ENCODE data around the gene PTBP1. TPM values are rescaled to one million over a fixed set of nuclear protein-coding genes. Genes with fewer than 3 reads are reported as not detected.

The PTBP1 gene
- 212 to 223 TPM (median 220 TPM) in 5 replicates for total RNA-seq (2022; extraction: Qiagen RNA extraction)

DNA sequence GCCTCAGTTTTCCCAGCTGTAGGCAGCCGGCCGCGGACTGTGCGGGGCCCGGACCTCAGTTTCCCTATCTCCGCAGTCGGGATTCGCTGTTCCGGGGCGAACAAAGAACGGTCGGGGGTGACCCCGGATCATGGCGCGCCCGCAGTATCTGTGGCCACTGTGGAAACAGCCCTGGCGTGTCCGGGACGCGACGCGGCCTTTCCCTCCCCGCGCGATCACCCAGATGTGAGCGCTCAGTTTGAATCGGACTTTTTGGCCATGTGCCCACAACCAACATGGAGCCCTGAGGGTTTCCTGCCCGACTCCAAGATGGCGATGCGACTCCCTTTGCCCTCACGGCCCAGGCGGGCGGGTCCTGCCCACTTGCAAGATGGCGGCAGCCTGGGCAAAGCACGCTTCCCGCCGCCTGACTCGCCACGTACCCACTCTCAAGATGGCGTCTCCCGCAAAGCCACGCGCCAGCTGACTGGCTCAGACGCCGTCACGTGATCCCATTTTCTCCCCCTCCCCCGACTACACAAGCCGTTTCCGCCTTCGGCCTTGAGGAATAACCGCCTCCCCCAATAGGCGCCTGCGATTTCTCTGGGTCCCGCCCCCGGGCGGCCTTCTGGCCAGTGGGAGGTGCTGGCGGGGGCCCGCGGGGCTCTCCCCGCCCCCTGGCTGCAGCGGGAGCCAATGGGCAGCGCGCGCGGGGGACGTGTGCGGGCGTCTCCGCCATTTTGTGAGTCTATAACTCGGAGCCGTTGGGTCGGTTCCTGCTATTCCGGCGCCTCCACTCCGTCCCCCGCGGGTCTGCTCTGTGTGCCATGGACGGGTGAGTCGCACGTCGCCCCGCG, at the start of gene PTBP1:
Gene PTBP1 (plus strand): TSS at position 761 of the 836 bp plus-strand sequence. CDS start 46 bp downstream, at position 807.

DNA sequence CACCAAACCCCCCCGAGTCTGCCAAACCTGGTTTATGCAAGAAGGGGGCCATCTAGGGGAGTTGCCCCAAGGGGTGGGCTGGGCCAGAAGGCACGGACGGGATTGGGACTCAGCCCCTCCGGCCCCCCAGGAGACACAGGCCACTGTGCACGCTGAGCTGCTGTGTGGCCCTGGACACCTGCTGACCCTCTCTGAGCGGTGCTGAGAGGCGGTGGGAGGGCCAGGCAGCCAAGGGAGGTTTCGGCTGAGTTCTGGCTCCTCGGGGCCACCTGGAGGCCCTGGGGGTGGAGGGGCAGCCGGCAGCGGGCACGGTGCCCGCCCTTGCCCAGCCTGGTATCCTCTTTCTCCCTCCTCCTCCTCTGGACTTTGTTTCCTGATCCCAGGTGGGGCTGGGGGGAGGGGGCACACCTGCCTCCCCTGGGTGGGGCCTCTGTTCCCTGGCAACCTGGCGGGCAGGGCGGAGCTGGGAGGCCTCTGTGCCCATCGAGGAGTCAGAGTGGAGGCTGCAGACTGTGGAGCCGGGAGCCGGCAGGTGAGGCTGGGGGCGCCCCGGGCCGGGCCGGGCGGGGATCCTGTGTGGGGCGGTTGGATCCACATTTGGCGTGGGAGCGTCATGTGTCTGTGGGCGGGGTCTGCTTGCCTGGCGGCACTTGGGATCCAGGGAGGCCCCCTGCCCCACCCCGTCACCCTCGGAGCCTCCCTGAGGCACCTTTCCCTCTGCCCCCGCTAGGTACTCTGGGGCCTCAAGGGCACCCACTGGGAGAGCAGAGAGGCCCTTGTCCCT, 46.4 kb upstream of the PTBP1 start, which contains the start of gene MISP:
Gene MISP (plus strand): TSS at position 473 of the 784 bp plus-strand sequence. CDS start 5,835 bp downstream, outside the sequence.

DNA sequence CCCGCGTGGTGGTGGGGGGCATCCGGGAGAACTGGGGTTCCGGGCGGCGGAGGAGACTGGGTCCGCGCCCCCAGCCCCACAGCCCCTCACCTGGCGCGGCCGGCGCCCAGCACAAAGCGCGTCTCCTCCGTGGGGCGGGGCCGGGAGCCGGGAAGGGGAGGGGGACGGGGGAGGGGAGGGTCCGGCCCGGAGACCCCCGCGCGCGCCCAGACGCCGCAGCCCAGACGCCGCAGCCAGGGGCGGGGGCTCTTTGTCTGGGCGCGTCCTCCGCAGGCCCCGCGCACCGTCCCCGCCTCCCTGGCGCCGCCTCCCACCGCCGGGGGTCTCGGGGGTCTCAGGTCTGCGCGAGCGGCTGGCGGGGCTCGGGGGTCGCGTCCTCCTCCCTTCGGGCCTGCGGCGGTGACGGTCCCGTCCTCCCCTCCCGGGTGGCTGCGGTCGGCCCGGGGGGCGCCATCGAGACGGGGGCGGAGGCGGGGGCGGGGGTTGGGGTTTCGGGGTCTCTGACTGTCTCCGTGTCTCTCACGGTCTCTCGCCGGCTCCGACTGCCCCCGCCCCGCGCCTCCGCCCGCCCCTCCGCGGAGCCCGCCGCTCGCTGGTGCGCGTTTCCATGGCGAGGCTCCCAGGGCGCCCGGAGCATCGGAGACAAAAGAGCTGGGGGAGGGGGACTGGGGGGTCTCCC, 24.7 kb downstream of the PTBP1 start, which contains the start of gene PLPPR3:
Gene PLPPR3 (minus strand): TSS at position 131 of the 679 bp plus-strand sequence. CDS start 396 bp downstream, outside the sequence.

DNA sequence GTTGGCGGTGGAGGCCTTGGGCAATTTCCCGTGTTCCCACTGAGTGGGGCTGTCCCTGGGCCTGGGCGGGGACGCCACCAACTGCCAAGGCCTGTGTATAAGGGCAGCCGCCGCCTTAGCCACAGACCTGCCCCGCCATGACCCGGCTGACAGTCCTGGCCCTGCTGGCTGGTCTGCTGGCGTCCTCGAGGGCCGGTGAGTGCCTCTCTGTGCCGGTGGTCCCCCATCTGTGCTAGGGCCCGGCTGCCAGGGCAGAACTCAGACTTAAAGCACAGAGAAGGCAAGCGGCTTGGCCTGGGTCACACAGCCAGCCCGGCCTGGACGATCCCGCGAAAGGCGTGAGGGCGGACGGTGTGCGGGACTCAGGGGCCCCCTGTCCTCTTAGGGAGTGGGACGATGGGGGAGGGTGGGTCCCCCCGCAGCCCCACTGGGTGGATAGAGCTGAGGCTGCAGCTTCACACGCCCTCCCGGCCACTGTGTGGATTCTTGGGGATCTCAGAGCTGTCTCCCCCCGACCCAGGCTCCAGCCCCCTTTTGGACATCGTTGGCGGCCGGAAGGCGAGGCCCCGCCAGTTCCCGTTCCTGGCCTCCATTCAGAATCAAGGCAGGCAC, 30.6 kb downstream of the PTBP1 start, which contains the start of gene AZU1:
Gene AZU1 (plus strand): TSS at position 128 of the 612 bp plus-strand sequence. CDS start 10 bp downstream, at position 138.

DNA sequence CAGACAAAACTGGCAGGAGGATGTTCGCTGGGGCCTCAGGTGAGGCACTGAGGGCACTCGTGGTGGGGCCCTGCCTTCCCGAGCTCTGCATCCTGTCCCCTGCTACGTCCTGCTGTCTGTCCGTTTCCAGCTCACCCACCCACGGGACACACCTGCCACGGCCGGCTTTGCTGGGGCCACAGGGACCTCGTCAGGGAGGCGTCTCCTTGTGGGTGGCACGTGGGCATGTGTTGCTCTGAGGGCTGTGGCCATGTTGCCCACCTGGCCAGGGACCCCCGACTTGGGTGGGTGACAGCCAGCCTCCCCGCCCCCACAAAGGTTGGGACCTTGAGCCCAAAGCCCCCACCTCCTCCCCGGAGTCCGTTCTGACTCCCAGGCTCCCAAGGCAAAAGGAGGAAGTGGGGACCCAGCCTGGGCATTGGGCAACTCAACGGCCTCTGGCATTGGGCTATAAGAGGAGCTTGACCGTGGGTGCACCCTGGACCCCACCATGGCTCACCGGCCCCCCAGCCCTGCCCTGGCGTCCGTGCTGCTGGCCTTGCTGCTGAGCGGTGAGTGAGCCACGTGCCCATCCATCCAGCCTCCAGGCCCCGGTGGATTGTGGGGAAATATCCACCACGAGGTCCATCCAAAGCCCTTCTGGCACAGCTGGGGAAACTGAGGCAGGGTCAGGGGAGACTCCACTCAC, 43.4 kb downstream of the PTBP1 start, which contains the start of gene PRTN3:
Gene PRTN3 (plus strand): TSS at position 481 of the 688 bp plus-strand sequence. CDS start 10 bp downstream, at position 491.

DNA sequence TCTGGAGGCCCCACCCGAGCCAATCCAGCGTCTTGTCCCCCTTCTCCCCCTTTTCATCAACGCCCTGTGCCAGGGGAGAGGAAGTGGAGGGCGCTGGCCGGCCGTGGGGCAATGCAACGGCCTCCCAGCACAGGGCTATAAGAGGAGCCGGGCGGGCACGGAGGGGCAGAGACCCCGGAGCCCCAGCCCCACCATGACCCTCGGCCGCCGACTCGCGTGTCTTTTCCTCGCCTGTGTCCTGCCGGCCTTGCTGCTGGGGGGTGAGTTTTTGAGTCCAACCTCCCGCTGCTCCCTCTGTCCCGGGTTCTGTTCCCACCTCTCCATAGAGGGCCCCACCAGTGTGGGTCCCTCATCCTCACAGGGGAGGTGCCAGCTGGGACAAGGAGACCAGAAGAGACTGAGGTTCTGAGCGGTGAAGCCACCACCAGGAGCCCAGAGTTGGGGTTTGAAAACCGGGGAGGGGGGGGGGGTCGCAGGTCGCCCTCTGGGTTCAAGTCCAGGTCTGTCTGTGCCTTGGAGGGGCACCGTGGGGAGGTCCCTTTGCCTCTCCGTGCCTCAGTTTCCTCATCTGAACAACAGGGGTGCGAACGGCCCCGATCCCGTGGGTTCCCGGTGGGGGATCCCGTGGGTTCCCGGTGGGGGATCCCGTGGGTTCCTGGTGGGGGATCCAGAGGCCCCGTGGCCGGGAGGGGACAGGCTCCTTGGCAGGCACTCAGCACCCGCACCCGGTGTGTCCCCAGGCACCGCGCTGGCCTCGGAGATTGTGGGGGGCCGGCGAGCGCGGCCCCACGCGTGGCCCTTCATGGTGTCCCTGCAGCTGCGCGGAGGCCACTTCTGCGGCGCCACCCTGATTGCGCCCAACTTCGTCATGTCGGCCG, 55.1 kb downstream of the PTBP1 start, which contains the start of gene ELANE:
Gene ELANE (plus strand): TSS at position 168 of the 878 bp plus-strand sequence. CDS start 26 bp downstream, at position 194.

DNA sequence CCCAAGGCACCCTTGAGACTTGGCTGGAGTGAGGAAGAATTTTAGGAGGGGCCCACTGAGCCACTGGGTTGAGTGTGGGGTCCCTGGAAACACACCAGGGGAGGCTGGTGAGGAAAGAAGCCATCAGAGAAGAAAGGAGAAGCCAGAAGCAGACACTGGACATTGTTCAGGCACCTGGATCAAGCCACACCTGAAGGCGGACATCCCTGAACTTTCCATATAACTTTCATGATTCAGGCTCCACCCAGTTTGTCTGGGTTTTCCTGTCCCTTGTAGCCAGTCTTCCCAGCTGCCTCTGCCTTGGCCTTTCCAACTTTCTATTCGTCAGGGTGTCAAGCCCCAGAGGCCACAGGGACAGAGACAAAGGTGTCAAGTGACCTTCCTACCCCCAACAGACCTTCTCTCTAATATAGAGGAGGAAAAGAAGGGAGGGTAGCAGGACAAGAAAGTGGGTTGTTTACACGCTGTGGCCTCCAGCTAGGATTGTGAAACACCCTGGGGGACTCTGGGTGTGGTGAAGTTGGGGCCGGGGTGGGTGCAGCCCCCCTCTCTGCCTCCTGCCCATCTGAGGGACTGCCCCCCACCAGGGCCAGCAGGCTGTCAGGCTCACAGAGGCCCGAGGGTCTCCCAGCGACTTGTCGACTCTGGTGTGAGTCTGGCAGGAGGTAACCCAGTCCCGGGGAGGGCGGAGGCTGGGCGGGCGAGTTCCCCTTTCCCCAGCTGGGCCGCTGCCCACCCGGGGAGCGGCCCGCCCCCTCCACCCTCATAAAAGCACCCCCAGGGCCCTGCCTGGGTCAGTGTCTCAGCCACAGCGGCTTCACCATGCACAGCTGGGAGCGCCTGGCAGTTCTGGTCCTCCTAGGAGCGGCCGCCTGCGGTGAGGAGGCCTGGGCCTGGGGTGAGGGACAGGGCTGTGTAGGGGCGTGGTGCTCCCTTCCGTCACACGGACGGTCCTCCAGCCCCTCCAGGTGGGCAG, 61.9 kb downstream of the PTBP1 start, which contains the start of gene CFD:
Gene CFD (plus strand): TSS at position 797 of the 976 bp plus-strand sequence. CDS start 26 bp downstream, at position 823.

Other genes starting within 250 kb of the PTBP1 start
- 715 to 760 TPM (median 743 TPM) in 5 replicates for gene BSG, start 224.9 kb upstream of the PTBP1 start, total RNA-seq (2022; extraction: Qiagen RNA extraction)
- gene HCN2, start 207.6 kb upstream of the PTBP1 start, total RNA-seq (2022; extraction: Qiagen RNA extraction) = 27.2 to 45.0 TPM (median 40.3 TPM) in 5 replicates
- gene POLRMT, start 163.9 kb upstream of the PTBP1 start, total RNA-seq (2022; extraction: Qiagen RNA extraction) = 68.3 to 100 TPM (median 97.9 TPM) in 5 replicates
- gene FGF22, start 157.6 kb upstream of the PTBP1 start, total RNA-seq (2022; extraction: Qiagen RNA extraction) = 0.22 to 1.2 TPM (median 0.76 TPM) in 5 replicates
- 45.1 to 75.9 TPM (median 71.8 TPM) in 5 replicates for gene RNF126, start 134.2 kb upstream of the PTBP1 start, total RNA-seq (2022; extraction: Qiagen RNA extraction)
- gene FSTL3, start 121.1 kb upstream of the PTBP1 start, total RNA-seq (2022; extraction: Qiagen RNA extraction) = 153 to 212 TPM (median 193 TPM) in 5 replicates
- gene PRSS57, start 102.0 kb upstream of the PTBP1 start, total RNA-seq (2022; extraction: Qiagen RNA extraction) = 0.13 TPM in 1 of 5 replicates, not detected in the others
- gene PALM, start 88.5 kb upstream of the PTBP1 start, total RNA-seq (2022; extraction: Qiagen RNA extraction) = 11.5 to 17.8 TPM (median 15.2 TPM) in 5 replicates
- gene MISP, start 46.3 kb upstream of the PTBP1 start, total RNA-seq (2022; extraction: Qiagen RNA extraction) = 76.4 to 104 TPM (median 97.4 TPM) in 5 replicates
- gene PLPPR3, start 24.5 kb downstream of the PTBP1 start, total RNA-seq (2022; extraction: Qiagen RNA extraction) = 3.6 to 5.1 TPM (median 4.5 TPM) in 5 replicates
- 0.21 to 0.54 TPM (median 0.25 TPM) in 5 replicates for gene AZU1, start 30.4 kb downstream of the PTBP1 start, total RNA-seq (2022; extraction: Qiagen RNA extraction)
- 0.27 to 0.56 TPM (median 0.34 TPM) in 5 replicates for gene PRTN3, start 43.5 kb downstream of the PTBP1 start, total RNA-seq (2022; extraction: Qiagen RNA extraction)
- 0.12 TPM in 1 of 5 replicates, not detected in the others for gene ELANE, start 54.9 kb downstream of the PTBP1 start, total RNA-seq (2022; extraction: Qiagen RNA extraction)
- gene CFD, start 62.2 kb downstream of the PTBP1 start, total RNA-seq (2022; extraction: Qiagen RNA extraction) = 8.5 to 24.7 TPM (median 24.1 TPM) in 5 replicates
- gene MED16, start 95.7 kb downstream of the PTBP1 start, total RNA-seq (2022; extraction: Qiagen RNA extraction) = 11.3 to 22.3 TPM (median 21.5 TPM) in 5 replicates
- not detected in 5 replicates for gene RNU6-9, start 96.0 kb downstream of the PTBP1 start, total RNA-seq (2022; extraction: Qiagen RNA extraction)
- gene R3HDM4, start 115.8 kb downstream of the PTBP1 start, total RNA-seq (2022; extraction: Qiagen RNA extraction) = 25.4 to 43.0 TPM (median 40.9 TPM) in 5 replicates
- gene KISS1R, start 119.9 kb downstream of the PTBP1 start, total RNA-seq (2022; extraction: Qiagen RNA extraction) = 0.14 to 0.82 TPM (median 0.52 TPM) in 5 replicates
- gene ARID3A, start 128.6 kb downstream of the PTBP1 start, total RNA-seq (2022; extraction: Qiagen RNA extraction) = 5.1 to 6.6 TPM (median 6.1 TPM) in 5 replicates
- 41.6 to 74.7 TPM (median 68.5 TPM) in 5 replicates for gene WDR18, start 186.9 kb downstream of the PTBP1 start, total RNA-seq (2022; extraction: Qiagen RNA extraction)
- gene GRIN3B, start 203.0 kb downstream of the PTBP1 start, total RNA-seq (2022; extraction: Qiagen RNA extraction) = 1.5 to 3.4 TPM (median 2.6 TPM) in 5 replicates
- gene TMEM259, start 223.7 kb downstream of the PTBP1 start, total RNA-seq (2022; extraction: Qiagen RNA extraction) = 64.9 to 127 TPM (median 121 TPM) in 5 replicates
- gene RNU6-2, start 224.1 kb downstream of the PTBP1 start, total RNA-seq (2022; extraction: Qiagen RNA extraction) = not detected in 5 replicates
- gene CNN2, start 229.2 kb downstream of the PTBP1 start, total RNA-seq (2022; extraction: Qiagen RNA extraction) = 49.8 to 59.3 TPM (median 58.6 TPM) in 5 replicates
- gene ABCA7, start 242.7 kb downstream of the PTBP1 start, total RNA-seq (2022; extraction: Qiagen RNA extraction) = 7.2 to 11.6 TPM (median 10.6 TPM) in 5 replicates

Measured in A549 treated with CORT108297 at 1 μM for 4 hours (cell line).